SH-SY5Y (cell line): ENCODE results near the gene ITPKB.

Experiments
- GATA2 ChIP-seq: IDR thresholded peaks from 2 replicates; pipeline ENCODE4 v1.6.1; 2011; ENCODE audit warnings: mild to moderate bottlenecking, low read depth, low read length
- GATA3 ChIP-seq: IDR thresholded peaks from 2 replicates; pipeline ENCODE4 v1.6.1; 2011; ENCODE audit warnings: low read depth, mild to moderate bottlenecking, low read length, moderate library complexity

Gene ITPKB

GRCh38 chr1:226723657-226724532 lies 15.2 kb downstream of the ITPKB start:
- TF ChIP-seq GATA2 (no peak), GATA3 (no peak)

GRCh38 chr1:226722901-226723656 lies 16.0 kb downstream of the ITPKB start:
- TF ChIP-seq GATA2, result no peak

- TF ChIP-seq GATA2 (no peak), GATA3 (no peak)
Observed at GRCh38 chr1:226722240-226722900, 16.7 kb downstream of the ITPKB start.

GRCh38 chr1:226719596-226720387 lies 19.3 kb downstream of the ITPKB start:
- TF ChIP-seq GATA2 (no peak), GATA3 (no peak)

- TF ChIP-seq GATA2 (no peak), GATA3 (no peak)
Observed at GRCh38 chr1:226717256-226717909, 21.7 kb downstream of the ITPKB start.

GRCh38 chr1:226716577-226716976 lies 22.5 kb downstream of the ITPKB start:
- TF ChIP-seq GATA3 (no peak), GATA2 (no peak)

- no peak for TF ChIP-seq GATA3
- TF ChIP-seq GATA2, result no peak
Observed at GRCh38 chr1:226714148-226714547, 24.9 kb downstream of the ITPKB start.

- TF ChIP-seq GATA2 (no peak), GATA3 (no peak)
Observed at GRCh38 chr1:226712742-226713419, 26.2 kb downstream of the ITPKB start.

- TF ChIP-seq GATA3, result no peak
- TF ChIP-seq GATA2, result no peak
Observed at GRCh38 chr1:226711976-226712741, 26.9 kb downstream of the ITPKB start.

- TF ChIP-seq GATA2 (no peak), GATA3 (no peak)
Observed at GRCh38 chr1:226710501-226710900, 28.6 kb downstream of the ITPKB start.

- TF ChIP-seq GATA3, result no peak
- TF ChIP-seq GATA2, result no peak
Observed at GRCh38 chr1:226709953-226710352, 29.1 kb downstream of the ITPKB start.

- TF ChIP-seq GATA2 (no peak), GATA3 (no peak)
Observed at GRCh38 chr1:226708967-226709396, 30.1 kb downstream of the ITPKB start.
